HepG2 (cell line): ENCODE measurements around the gene TRIM9. TPM values are rescaled to one million over a fixed set of nuclear protein-coding genes. Genes with fewer than 3 reads are reported as not detected.
A peak's percentile ranks its signal among the peaks of the same experiment; 100 is the strongest.

Experiments used
- ATAC-seq: fragments of 200-7000 bp; cut with Tn5 transposase; 3 replicates; pipeline ENCODE4 v1.9.1; 2020; ENCODE audit warnings: mild to moderate bottlenecking, moderate library complexity
- BruUV-seq: library from RNA; stranded (reverse); fragments of 400-500 nt; replicated peaks from 2 replicates; lab custom pipeline; 2021; lab: Mats Ljungman, UMichigan
- CTCF ChIA-PET: fragments of 300-600 bp; formaldehyde crosslinking; extraction: SDS; loops from one replicate; lab custom pipeline; 2021; ENCODE audit warnings: low total read pairs, inconsistent platforms, low intra/inter-chr PET ratio; lab: Yijun Ruan, JAX
- POLR2A ChIA-PET: fragments of 350-600 bp; sonication (Branson Sonifier 250); formaldehyde crosslinking; loops from one replicate; lab custom pipeline; 2020; ENCODE audit warnings: antibody characterized with exemption, inconsistent platforms; lab: Yijun Ruan, JAX
- DNase-seq: peaks from one replicate; pipeline ENCODE4 v3.0.0-alpha.2; 2015; ENCODE audit warnings: low spot score
- FAIRE-seq: peaks from 3 replicates; lab custom pipeline; 2011; peaks lifted over from hg19 to GRCh38; lab: Jason Lieb, UNC
- H2AFZ ChIP-seq: one replicate; pipeline ENCODE4 v1.6.1; 2011; ENCODE audit warnings: low read length, inconsistent platforms
- H3K27ac ChIP-seq: fragments of 300-600 bp; 3 replicates; pipeline ENCODE4 v1.8.0; 2011; ENCODE audit warnings: mixed run types, mild to moderate bottlenecking, mixed read lengths, low read length, inconsistent platforms; ENCODE audit not compliant: insufficient read depth; ENCODE audit errors: extremely low read length
- H3K27me3 ChIP-seq, 2 experiments: fragments of 200-600 bp in 1 of 2; 2 replicates in 1 of 2; 3 replicates in 1 of 2; pipeline versions ENCODE4 v1.6.0 to v1.8.0; 2011; ENCODE audit warnings: low read length in 2 of 2, mild to moderate bottlenecking in 2 of 2, moderate library complexity in 2 of 2, inconsistent platforms in 1 of 2; ENCODE audit not compliant: insufficient read depth in 2 of 2, control insufficient read depth in 1 of 2
- H3K36me3 ChIP-seq, 2 experiments: fragments of 200-600 bp in 1 of 2; replicated peaks in 1 of 2; 2 replicates in 1 of 2; 3 replicates in 1 of 2; pipeline versions ENCODE4 v1.5.1 to v1.8.0; 2011; ENCODE audit warnings: low read length in 2 of 2, inconsistent platforms in 1 of 2; ENCODE audit not compliant: insufficient read depth in 2 of 2, control insufficient read depth in 1 of 2
- H3K4me1 ChIP-seq: 2 replicates; pipeline ENCODE4 v1.5.1; 2012; ENCODE audit warnings: low read length, inconsistent platforms; ENCODE audit not compliant: insufficient read depth
- H3K4me2 ChIP-seq: 2 replicates; pipeline ENCODE4 v1.6.0; 2011; ENCODE audit warnings: low read depth, low read length, inconsistent platforms
- H3K4me3 ChIP-seq, 3 experiments: fragments of 200-600 bp in 1 of 3; sonication (generic), shearing (Covaris generic) in 1 of 3; replicated peaks in 1 of 3; 2 replicates each; pipeline ENCODE4 v1.5.1; 2011 to 2016; ENCODE audit warnings: low read length in 3 of 3, inconsistent platforms in 2 of 3, low read depth in 2 of 3, mild to moderate bottlenecking in 2 of 3, control low read depth in 1 of 3, mixed read lengths in 1 of 3; ENCODE audit not compliant: insufficient read depth in 1 of 3
- H3K79me2 ChIP-seq: one replicate; pipeline ENCODE4 v1.6.1; 2011; ENCODE audit warnings: low read length, inconsistent platforms; ENCODE audit not compliant: insufficient read depth
- H3K9ac ChIP-seq: 2 replicates; pipeline ENCODE4 v1.6.0; 2011; ENCODE audit warnings: mild to moderate bottlenecking, low read depth, low read length, inconsistent platforms; ENCODE audit not compliant: insufficient read depth
- H3K9me3 ChIP-seq: 2 replicates; pipeline ENCODE4 v1.5.1; 2012; ENCODE audit warnings: mild to moderate bottlenecking, low read length
- H4K20me1 ChIP-seq: 2 replicates; pipeline ENCODE4 v1.6.0; 2011; ENCODE audit warnings: inconsistent platforms, mild to moderate bottlenecking, low read length, moderate library complexity; ENCODE audit not compliant: insufficient read depth
- ARID5B ChIP-seq: IDR thresholded peaks from 2 replicates; pipeline ENCODE4 v1.4.0; 2020; ENCODE audit warnings: mild to moderate bottlenecking, missing genetic modification reagents
- CEBPB ChIP-seq: IDR thresholded peaks from 2 replicates; pipeline ENCODE4 v1.6.1; 2011; ENCODE audit warnings: low read depth, low read length, improper control_type of control experiment, borderline replicate concordance
- HNF4A ChIP-seq: sonication (generic); formaldehyde crosslinking; IDR thresholded peaks from 2 replicates; pipeline ENCODE4 v1.4.0; 2020; ENCODE audit warnings: missing genetic modification reagents
- HNF4G ChIP-seq, 2 experiments: sonication (generic) in 1 of 2; formaldehyde crosslinking in 1 of 2; IDR thresholded peaks; 2 replicates each; pipeline versions ENCODE4 v1.4.0 to v1.6.1; 2011 to 2020; ENCODE audit warnings: borderline replicate concordance in 2 of 2, low read depth in 2 of 2, mild to moderate bottlenecking in 2 of 2, low read length in 1 of 2, missing genetic modification reagents in 1 of 2, moderate library complexity in 1 of 2
- HOMEZ ChIP-seq: IDR thresholded peaks from 2 replicates; pipeline ENCODE4 v1.6.1; 2016; ENCODE audit warnings: low read depth
- KLF11 ChIP-seq: IDR thresholded peaks from 2 replicates; pipeline ENCODE4 v1.6.1; 2016; ENCODE audit warnings: missing compliant biosample characterization
- MTF2 ChIP-seq: sonication (generic); formaldehyde crosslinking; IDR thresholded peaks from 2 replicates; pipeline ENCODE4 v1.5.0; 2020; ENCODE audit warnings: missing genetic modification reagents, borderline replicate concordance
- NR2F6 ChIP-seq, 2 experiments: IDR thresholded peaks; 2 replicates each; pipeline ENCODE4 v1.6.1; 2016; ENCODE audit warnings: antibody characterized with exemption in 1 of 2, mild to moderate bottlenecking in 1 of 2
- POGZ ChIP-seq: sonication (generic); formaldehyde crosslinking; IDR thresholded peaks from 2 replicates; pipeline ENCODE4 v1.4.0; 2020; ENCODE audit warnings: mild to moderate bottlenecking, missing genetic modification reagents
- SOX13 ChIP-seq, 3 experiments: fragments of 450-650 bp in 1 of 3; sonication (generic) in 1 of 3; formaldehyde crosslinking in 1 of 3; IDR thresholded peaks in 2 of 3; conservative IDR thresholded peaks in 1 of 3; 2 replicates each; pipeline versions ENCODE4 v1.5.0 to v1.6.1; 2016 to 2020; ENCODE audit warnings: antibody characterized with exemption in 1 of 3, mild to moderate bottlenecking in 1 of 3, missing compliant biosample characterization in 1 of 3, missing genetic modification reagents in 1 of 3, moderate library complexity in 1 of 3
- TCF12 ChIP-seq, 2 experiments: fragments of 450-650 bp in 1 of 2; sonication (generic) in 1 of 2; formaldehyde crosslinking in 1 of 2; IDR thresholded peaks; 2 replicates each; pipeline versions ENCODE4 v1.6.1 to v1.8.0; 2017 to 2022; ENCODE audit warnings: antibody characterized with exemption in 1 of 2, mild to moderate bottlenecking in 1 of 2, missing genetic modification reagents in 1 of 2, moderate library complexity in 1 of 2
- ZC3H4 ChIP-seq: sonication (generic); formaldehyde crosslinking; IDR thresholded peaks from 2 replicates; pipeline ENCODE4 v1.4.0; 2020; ENCODE audit warnings: missing genetic modification reagents, borderline replicate concordance
- ZNF12 ChIP-seq: sonication (generic); formaldehyde crosslinking; IDR thresholded peaks from 2 replicates; pipeline ENCODE4 v1.5.0; 2020; ENCODE audit warnings: missing genetic modification reagents
- ZNF644 ChIP-seq: IDR thresholded peaks from 2 replicates; pipeline ENCODE4 v1.6.1; 2016; ENCODE audit warnings: low read depth
- ZNF773 ChIP-seq: sonication (generic); formaldehyde crosslinking; IDR thresholded peaks from 2 replicates; pipeline ENCODE4 v1.4.0; 2020; ENCODE audit warnings: missing genetic modification reagents, borderline replicate concordance
- ZNF883 ChIP-seq: sonication (generic); formaldehyde crosslinking; IDR thresholded peaks from 2 replicates; pipeline ENCODE4 v1.5.1; 2020; ENCODE audit warnings: mild to moderate bottlenecking, missing genetic modification reagents; ENCODE audit errors: not compliant biosample characterization
- WGBS: methylation state at CpG from one replicate; pipeline ENCODE4 v1.1.6; 2017; ENCODE audit warnings: low lambda C conversion rate; 5-methylcytosine and 5-hydroxymethylcytosine counted together
- in situ Hi-C: cut with HindIII; loops from 2 replicates; pipeline ENCODE4 v1.10.0; 2017; ENCODE audit warnings: low pct_unique_long_range_greater_than_20kb; ENCODE audit not compliant: extremely low pct_ligation_motif_present
- intact Hi-C: fragments of 100-400 bp; cut with micrococcal nuclease; formaldehyde crosslinking; loops from one replicate; pipeline ENCODE4 v1.10.0; 2022; ENCODE audit not compliant: unreplicated experiment
- polyA plus RNA-seq, 8 experiments: library from polyadenylated mRNA; depleted of rRNA in 3 of 8; stranded (reverse) in 7 of 8; unstranded in 1 of 8; fragments of >200 nt; fragmentation: Illumina TruSeq in 4 of 8; extraction: Trizol in 4 of 8; gene quantifications; 2 replicates each; pipeline versions ENCODE4 v1.2.1 to v1.2.3, GENCODE V29; 2011 to 2016; ENCODE audit warnings: low read depth in 4 of 8, missing spikeins in 1 of 8, mixed read lengths in 1 of 8; ENCODE audit not compliant: insufficient read depth in 1 of 8
- total RNA-seq, 5 experiments: library from RNA; depleted of rRNA; stranded (reverse); fragments of >200 nt; fragmentation: Illumina TruSeq; extraction: Trizol; gene quantifications; 2 replicates each; pipeline ENCODE4 v1.2.3, GENCODE V29; 2016; ENCODE audit warnings: low read depth in 1 of 5

TRIM9 gene
- total and polyA plus RNA-seq, 2 of the 13 experiments (the other 11 are each of a cell fraction or from before 2014, with no cell fraction given), result 0.04 to 0.07 TPM

GRCh38 chr14:50947446-50947845 lies 147.5 kb downstream of the TRIM9 start (continued):
- TF ChIP-seq ARID5B (CRISPR knock-in tag) (peak; percentile 26; the same call in 1 of the 2 replicates), TCF12 (IDR thresholded peaks at IDR 0.05) (no peak), TCF12 (CRISPR knock-in tag; IDR thresholded peaks at IDR 0.05) (no peak), ZNF12 (CRISPR knock-in tag) (peak; percentile 87; the same call in 1 of the 2 replicates), KLF11 (no peak)

GRCh38 chr14:50946234-50946935 lies 148.5 kb downstream of the TRIM9 start:
- in situ Hi-C loops, result no loop called here
- POLR2A ChIA-PET, result interaction anchor here (3.1 to 3.8 kb wide), 2 partner anchors 11 to 116 kb away, joined by 13 to 44 read pairs; partner anchors contain the start of gene NIN
- peaks cover 26% of the 10 kb centered on the region for H3K4me1 ChIP-seq
- TF ChIP-seq SOX13 (IDR thresholded peaks at IDR 0.05) (no peak), SOX13 (CRISPR knock-in tag; conservative IDR thresholded peaks at IDR 0.05 in 1 of 2, IDR thresholded peaks at IDR 0.05 in 1 of 2) (no peak), POGZ (peak; percentile 18; the same call in 1 of the 2 replicates), HNF4A (CRISPR knock-in tag) (peak; percentile 87), NR2F6 (IDR thresholded peaks at IDR 0.05) (0 out of 2 replicates have a peak, but pooled peaks have one; percentile 13), NR2F6 (CRISPR knock-in tag; IDR thresholded peaks at IDR 0.05) (no peak), ZNF883 (CRISPR knock-in tag) (no peak), HNF4G (IDR thresholded peaks at IDR 0.05; ENCODE audit: borderline replicate concordance, low read depth, low read length) (peak; percentile 67), HNF4G (CRISPR knock-in tag; IDR thresholded peaks at IDR 0.05; ENCODE audit: borderline replicate concordance, low read depth) (no peak), HOMEZ (CRISPR knock-in tag) (no peak; the same call in 1 of the 2 replicates), CEBPB (peak; percentile 3; the same call in 1 of the 2 replicates), ZNF644 (0 out of 2 replicates have a peak, but pooled peaks have one; percentile 12), MTF2 (CRISPR knock-in tag) (no peak), ZC3H4 (CRISPR knock-in tag) (no peak), ZNF773 (CRISPR knock-in tag) (no peak)

More at GRCh38 chr14:50946234-50946935, 148.5 kb downstream of the TRIM9 start:
- no peak overlapping the region for H2AFZ ChIP-seq
- H3K9ac ChIP-seq, result no peak overlapping the region
- DNase-seq (peak; percentile 30), ATAC-seq (no peak), FAIRE-seq (no peak)
- H3K79me2 ChIP-seq, result peaks cover 17% of the 10 kb centered on the region
- BruUV-seq, result TSS peak; percentile 21
- WGBS, result 82% methylated on average over 5 of the region's 5 CpGs
- no peak overlapping the region for H3K27ac ChIP-seq
- CTCF ChIA-PET, result no interaction called here
- H3K4me2 ChIP-seq, result peak overlapping the region; percentile 23
- H4K20me1 ChIP-seq, result 0 out of 2 replicates have a peak, but pooled peaks cover 4% of the 10 kb centered on the region
- no peaks in the 10 kb centered on the region for H3K9me3 ChIP-seq
- H3K27me3 ChIP-seq, result no peaks in the 10 kb centered on the region
- peaks cover 0 to 1% of the 10 kb centered on the region in 2 experiments; a peak in 1 of 5 replicates for H3K36me3 ChIP-seq
- H3K4me3 ChIP-seq, result no peak overlapping the region
- intact Hi-C loops, result loop anchor here (10.0 kb wide), 1 partner anchor 332 kb away; no protein-coding TSS in a partner anchor
